ENCODE measurements around the gene LMO1. TPM values are rescaled to one million over a fixed set of nuclear protein-coding genes. Genes with fewer than 3 reads are reported as not detected.

The LMO1 gene
- total RNA-seq, 3 donors from 2014 or later (not counting 1 experiment from before 2014, with no cell fraction given) = not detected

DNA sequence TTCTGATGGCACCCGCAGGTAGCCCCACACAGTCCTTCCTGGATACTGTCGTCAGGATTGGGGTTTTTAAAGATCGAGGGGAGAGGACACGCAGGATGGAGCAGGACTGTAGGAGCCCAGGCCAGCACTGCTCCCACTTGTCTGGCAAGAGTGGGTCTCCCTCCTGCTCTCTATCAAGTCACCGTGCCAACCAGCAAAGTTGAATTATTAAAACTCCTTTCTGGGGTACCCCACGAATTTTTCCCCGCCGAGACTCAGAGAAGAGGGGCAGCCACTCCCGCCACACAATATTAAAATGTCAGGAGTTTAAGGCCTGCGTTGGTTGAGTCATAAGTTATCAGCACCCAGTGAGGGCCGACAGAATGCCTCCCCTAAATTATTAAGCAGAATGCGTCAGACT is 10.1 kb downstream of the LMO1 start:
- ATAC-seq = no peak
- Mint-ChIP-seq H3K36me3 (no peaks in the 10 kb centered on the region), H3K27me3 (ENCODE audit: low read depth in 2 of 2) (peaks cover 2 to 6% of the 10 kb centered on the region in 2 donors), H3K4me3 (no peak overlapping the region), H3K4me1 (no peaks in the 10 kb centered on the region), H3K27ac (no peak overlapping the region), H3K9me3 (no peaks in the 10 kb centered on the region)
- no peaks in the 10 kb centered on the region for H3K36me3 ChIP-seq (ENCODE audit: control insufficient read depth, insufficient read depth, low read length)
- no peaks in the 10 kb centered on the region for H3K27me3 ChIP-seq (ENCODE audit: control insufficient read depth, insufficient read depth, low read length)
- WGBS (ENCODE audit: insufficient coverage) = 86% methylated on average over 12 of the region's 12 CpGs
- DNase-seq = no peak
- no peak overlapping the region for H3K4me3 ChIP-seq (ENCODE audit: low read length)
- no peak overlapping the region for H3K27ac ChIP-seq (ENCODE audit: low read length)
- no peaks in the 10 kb centered on the region for H3K9me3 ChIP-seq (ENCODE audit: control insufficient read depth, insufficient read depth, low read length)
- TF ChIP-seq, protein P1, sequence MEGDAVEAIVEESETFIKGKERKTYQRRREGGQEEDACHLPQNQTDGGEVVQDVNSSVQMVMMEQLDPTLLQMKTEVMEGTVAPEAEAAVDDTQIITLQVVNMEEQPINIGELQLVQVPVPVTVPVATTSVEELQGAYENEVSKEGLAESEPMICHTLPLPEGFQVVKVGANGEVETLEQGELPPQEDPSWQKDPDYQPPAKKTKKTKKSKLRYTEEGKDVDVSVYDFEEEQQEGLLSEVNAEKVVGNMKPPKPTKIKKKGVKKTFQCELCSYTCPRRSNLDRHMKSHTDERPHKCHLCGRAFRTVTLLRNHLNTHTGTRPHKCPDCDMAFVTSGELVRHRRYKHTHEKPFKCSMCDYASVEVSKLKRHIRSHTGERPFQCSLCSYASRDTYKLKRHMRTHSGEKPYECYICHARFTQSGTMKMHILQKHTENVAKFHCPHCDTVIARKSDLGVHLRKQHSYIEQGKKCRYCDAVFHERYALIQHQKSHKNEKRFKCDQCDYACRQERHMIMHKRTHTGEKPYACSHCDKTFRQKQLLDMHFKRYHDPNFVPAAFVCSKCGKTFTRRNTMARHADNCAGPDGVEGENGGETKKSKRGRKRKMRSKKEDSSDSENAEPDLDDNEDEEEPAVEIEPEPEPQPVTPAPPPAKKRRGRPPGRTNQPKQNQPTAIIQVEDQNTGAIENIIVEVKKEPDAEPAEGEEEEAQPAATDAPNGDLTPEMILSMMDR (IDR thresholded peaks at IDR 0.05) = no peak
- H3K4me1 ChIP-seq (ENCODE audit: control insufficient read depth, insufficient read depth, low read length) = no peaks in the 10 kb centered on the region
- intact Hi-C loops (cut with micrococcal nuclease) = no loop called here

DNA sequence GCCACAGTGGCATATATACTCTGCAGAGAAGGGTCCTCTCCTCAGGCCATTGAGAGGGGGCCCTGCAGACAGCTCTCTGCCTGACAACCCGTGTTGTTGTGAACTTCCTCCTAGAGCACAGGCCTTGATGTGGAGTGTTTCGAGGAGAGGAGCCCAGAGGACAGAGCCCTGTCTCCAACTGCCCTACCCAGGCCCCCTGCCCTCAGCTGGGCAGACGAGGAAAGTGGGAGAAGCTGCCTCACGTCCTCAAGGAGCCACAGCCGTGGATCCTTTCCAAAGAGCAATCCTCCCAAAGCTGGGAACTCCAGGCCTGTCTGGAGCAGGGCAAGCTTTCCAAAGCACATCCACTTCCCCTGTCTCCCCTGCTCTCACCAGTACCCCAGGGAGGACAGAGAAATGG is 10.7 kb downstream of the LMO1 start:
- Mint-ChIP-seq H3K27me3 (ENCODE audit: low read depth in 2 of 2) (peaks cover 0 to 5% of the 10 kb centered on the region in 2 donors), H3K4me3 (no peak overlapping the region), H3K4me1 (no peaks in the 10 kb centered on the region), H3K36me3 (no peaks in the 10 kb centered on the region), H3K9me3 (no peaks in the 10 kb centered on the region), H3K27ac (no peak overlapping the region)
- TF ChIP-seq, protein P1 (IDR thresholded peaks at IDR 0.05) = no peak
- Histone ChIP-seq H3K27me3 (ENCODE audit: control insufficient read depth, insufficient read depth, low read length) (no peaks in the 10 kb centered on the region), H3K27ac (ENCODE audit: low read length) (no peak overlapping the region), H3K4me1 (ENCODE audit: control insufficient read depth, insufficient read depth, low read length) (no peaks in the 10 kb centered on the region), H3K9me3 (ENCODE audit: control insufficient read depth, insufficient read depth, low read length) (no peaks in the 10 kb centered on the region), H3K36me3 (ENCODE audit: control insufficient read depth, insufficient read depth, low read length) (no peaks in the 10 kb centered on the region), H3K4me3 (ENCODE audit: low read length) (no peak overlapping the region)
- ATAC-seq = no peak
- no peak for DNase-seq
- intact Hi-C loops (cut with micrococcal nuclease) = no loop called here
- WGBS (ENCODE audit: insufficient coverage) = 72% methylated on average over 5 of the region's 5 CpGs

DNA sequence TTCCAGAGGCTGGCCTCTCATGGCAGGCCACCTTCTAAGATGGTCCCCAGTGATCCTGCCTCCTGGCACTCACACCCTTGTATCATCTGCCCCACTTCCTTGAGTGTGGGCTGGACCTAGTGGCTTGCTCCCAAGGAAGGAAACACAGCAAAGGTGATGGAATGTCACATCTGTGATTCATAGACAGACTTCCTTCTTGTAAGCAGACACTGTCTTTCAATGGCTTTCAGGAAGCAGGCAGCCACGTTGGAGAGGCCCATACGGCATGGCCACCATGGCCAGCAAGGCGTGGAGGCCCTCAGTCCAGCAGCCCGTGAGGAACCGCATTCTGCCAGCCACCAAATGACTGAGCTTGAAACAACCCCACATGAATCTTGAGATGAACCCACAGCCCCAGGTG is 11.3 kb downstream of the LMO1 start:
- no peak overlapping the region for H3K4me3 Mint-ChIP-seq
- H3K27ac Mint-ChIP-seq = no peak overlapping the region

More for the DNA sequence above, 11.3 kb downstream of the LMO1 start:
- Histone ChIP-seq H3K36me3 (ENCODE audit: control insufficient read depth, insufficient read depth, low read length) (no peaks in the 10 kb centered on the region), H3K27me3 (ENCODE audit: control insufficient read depth, insufficient read depth, low read length) (no peaks in the 10 kb centered on the region), H3K4me1 (ENCODE audit: control insufficient read depth, insufficient read depth, low read length) (no peaks in the 10 kb centered on the region), H3K4me3 (ENCODE audit: low read length) (no peak overlapping the region), H3K9me3 (ENCODE audit: control insufficient read depth, insufficient read depth, low read length) (no peaks in the 10 kb centered on the region), H3K27ac (ENCODE audit: low read length) (no peak overlapping the region)
- TF ChIP-seq, protein P1 (IDR thresholded peaks at IDR 0.05) = no peak
- DNase-seq (no peak), ATAC-seq (no peak)
- H3K36me3 Mint-ChIP-seq = no peaks in the 10 kb centered on the region
- H3K27me3 Mint-ChIP-seq (ENCODE audit: low read depth in 2 of 2) = peaks cover 0 to 5% of the 10 kb centered on the region in 2 donors
- WGBS (ENCODE audit: insufficient coverage) = 81% methylated on average over 5 of the region's 5 CpGs
- no peaks in the 10 kb centered on the region for H3K9me3 Mint-ChIP-seq
- no peaks in the 10 kb centered on the region for H3K4me1 Mint-ChIP-seq
- intact Hi-C loops (cut with micrococcal nuclease) = no loop called here
